ENCODE results near the gene FAM98C.

Gene FAM98C

DNA sequence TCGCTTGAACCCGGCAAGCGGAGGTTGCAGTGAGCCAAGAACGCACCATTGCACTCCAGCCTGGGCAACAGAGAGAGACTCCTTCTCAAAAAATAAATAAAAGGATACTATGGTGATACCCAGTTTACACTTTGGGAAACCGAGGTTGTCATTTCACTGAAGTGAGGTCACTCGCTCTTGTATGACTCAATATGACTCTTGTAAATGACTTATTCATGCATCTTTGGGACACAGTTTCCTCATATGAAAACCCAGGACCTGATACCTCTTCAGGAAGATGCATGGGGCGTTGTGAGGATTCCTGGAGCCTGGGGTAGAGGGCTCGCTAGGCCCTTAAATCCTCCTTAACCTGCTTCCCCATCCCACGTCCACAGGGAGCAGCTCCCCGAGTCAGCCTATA lies 24.0 kb upstream of the FAM98C start:
- no peak for DNase-seq

GRCh38 chr19:38381138-38381537 lies 21.8 kb upstream of the FAM98C start:
- DNase-seq, result no peak

GRCh38 chr19:38383184-38383583 lies 19.7 kb upstream of the FAM98C start:
- no peak for DNase-seq

DNA sequence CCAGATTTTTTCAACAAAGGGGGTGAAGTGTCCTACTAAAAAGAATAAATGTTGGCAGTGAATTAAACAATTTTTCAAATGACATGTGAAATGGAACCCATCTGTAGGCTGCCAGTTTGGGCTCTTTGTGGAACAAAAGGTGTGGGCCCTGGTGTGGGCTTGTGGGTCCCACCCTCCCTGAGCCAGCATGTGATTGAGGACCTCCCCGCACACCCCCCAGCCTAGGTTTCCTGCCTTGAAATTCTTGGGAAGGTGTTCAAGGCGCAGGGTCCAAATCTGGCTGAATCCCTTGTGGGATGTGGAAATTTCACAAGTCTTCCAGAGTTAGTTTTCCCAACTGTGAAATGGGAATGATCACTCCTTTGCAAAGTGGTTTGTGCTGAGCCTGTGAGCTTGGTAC lies 19.1 kb upstream of the FAM98C start:
- no peak for DNase-seq

DNA sequence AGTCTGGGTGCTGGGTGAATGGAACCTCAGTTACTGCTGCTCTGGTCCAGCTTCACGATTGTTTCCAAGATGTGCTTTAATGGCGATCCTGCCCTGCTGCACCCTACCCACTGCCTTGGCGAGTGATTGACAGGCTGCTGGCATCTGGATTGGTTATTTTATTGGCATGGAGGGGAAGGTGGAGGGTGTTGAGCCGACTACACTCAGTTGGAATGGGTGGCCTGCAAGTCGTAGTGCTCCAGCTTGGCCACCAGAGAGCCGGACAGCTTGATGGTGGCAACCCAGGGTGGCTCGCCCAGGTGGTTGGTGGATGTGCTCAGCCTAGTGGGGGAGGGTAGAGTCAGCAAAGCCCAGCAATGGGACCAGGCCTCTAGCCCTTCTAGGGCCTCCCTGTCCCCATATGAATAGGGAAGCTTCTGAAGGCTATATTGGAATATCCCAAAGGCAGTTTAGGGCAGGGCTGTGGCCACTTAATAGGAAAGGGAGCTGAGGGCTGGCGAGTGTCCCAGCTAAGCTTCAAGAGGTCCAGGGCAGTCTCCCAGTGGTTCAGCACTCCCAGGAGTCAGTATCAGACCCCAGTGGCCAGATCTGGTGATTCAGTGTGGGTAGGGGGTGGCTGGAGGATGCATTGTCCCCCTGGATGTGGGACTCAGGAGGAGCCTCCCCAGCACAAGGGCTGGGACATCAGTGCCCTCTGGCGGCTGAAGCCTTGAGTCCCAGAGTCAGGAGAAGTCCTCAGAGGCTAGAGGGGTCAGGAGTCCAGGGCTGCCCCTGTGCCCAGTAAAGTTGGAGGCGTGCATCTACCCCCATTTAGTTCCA lies 18.5 kb upstream of the FAM98C start:
- no peak for DNase-seq

DNA sequence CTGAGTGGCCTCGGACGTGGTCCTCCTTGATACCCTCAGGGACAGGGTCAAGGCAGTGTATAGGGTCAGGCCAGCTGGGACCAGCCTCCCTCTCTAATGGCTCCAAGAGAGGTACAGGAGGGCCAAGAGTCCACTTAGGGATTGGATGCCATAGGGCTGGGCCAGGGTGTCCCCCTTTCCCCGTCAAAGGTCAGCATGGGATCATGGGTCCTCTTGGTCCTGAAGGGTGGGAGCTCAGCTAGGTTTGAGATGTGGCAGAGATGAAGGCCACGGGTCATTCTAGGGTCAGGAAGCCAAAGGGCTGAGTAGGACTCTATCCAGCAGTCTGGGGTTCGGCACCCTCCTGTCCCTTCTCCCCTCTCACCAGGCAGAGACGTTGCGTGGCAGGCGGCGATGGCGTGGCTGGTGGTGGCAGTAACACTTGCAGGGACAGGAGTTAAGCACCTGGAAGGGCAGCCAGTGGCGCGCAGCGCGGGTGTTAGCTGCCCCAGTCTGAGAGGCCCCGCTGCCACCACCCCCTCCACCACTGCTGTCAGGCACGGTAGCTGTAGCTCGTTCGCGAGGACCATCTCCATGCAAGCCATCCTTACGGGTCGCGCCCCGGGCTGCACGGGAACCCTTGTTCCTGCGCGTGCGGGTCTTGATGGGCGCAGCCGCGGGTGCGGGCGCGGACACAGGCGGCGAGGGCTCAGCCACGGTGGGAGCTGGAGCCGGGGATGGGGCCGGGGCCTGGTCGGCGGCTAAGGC lies 17.7 kb upstream of the FAM98C start:
- DNase-seq, result no peak

DNA sequence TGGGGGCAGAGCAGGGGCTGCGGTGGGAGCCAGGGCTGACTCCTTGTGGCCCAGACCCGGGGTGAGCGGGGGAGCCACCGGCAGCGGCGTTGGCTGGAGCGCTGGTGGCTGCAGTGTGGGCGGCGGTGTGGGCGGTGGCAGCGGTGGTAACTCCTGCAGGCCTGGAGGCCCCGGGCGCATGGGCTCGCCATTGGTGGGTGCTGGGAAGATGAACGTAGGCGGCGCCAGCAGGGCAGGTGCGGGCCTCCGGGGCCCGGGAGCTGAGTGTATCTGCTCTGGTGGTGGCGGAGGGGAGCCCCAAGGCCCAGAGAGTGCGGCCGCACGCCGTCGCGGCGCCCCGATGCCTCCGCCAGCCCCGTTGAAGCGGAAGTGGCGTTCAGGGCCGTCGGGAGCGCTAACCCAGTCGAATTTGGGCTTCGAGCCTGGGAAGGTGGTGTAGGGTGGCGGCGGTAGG lies 17.1 kb upstream of the FAM98C start:
- DNase-seq, result no peak

DNA sequence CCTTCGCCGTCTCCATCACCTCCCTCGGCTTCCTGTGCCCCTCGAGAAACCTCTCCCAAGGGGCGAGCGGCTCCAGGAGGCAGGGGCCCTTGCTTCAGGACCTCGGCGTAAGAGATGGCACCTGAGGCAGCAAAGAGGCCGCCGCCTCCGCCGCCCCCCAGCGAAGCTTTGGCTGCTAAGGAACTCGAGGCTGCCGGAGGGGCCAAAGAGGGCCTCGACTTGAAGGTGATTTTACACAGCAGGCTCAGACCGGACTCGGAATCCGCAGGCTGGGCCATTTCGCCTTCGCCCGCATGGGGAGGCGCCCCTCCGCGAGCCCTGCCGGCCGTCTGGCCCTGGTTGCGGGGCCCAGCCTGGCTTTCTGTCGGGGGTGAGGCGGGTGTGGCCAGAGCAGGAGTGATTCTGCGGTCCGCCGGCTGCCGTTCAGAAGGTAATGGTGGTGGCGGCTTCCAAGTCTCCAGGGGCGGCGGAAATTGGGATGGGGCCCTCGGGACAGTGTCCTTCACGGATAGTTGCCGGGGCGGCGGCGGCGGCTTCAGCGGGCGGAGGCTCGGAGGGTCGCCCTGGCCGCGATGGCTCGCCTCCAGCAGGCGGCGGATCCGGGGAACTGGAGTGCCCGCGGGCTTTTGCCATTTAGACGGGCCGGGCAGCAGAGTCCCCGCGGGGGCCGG lies 16.5 kb upstream of the FAM98C start:
- no peak for DNase-seq

- no peak for DNase-seq
Observed at GRCh38 chr19:38386971-38387549, 15.8 kb upstream of the FAM98C start.

GRCh38 chr19:38387550-38388348 lies 15.1 kb upstream of the FAM98C start, which contains the start of gene GGN:
TSS of gene GGN (minus strand) at chr19:38388034. CDS start at chr19:38387261, 773 bp downstream.
- peak; percentile 75 for DNase-seq

DNA sequence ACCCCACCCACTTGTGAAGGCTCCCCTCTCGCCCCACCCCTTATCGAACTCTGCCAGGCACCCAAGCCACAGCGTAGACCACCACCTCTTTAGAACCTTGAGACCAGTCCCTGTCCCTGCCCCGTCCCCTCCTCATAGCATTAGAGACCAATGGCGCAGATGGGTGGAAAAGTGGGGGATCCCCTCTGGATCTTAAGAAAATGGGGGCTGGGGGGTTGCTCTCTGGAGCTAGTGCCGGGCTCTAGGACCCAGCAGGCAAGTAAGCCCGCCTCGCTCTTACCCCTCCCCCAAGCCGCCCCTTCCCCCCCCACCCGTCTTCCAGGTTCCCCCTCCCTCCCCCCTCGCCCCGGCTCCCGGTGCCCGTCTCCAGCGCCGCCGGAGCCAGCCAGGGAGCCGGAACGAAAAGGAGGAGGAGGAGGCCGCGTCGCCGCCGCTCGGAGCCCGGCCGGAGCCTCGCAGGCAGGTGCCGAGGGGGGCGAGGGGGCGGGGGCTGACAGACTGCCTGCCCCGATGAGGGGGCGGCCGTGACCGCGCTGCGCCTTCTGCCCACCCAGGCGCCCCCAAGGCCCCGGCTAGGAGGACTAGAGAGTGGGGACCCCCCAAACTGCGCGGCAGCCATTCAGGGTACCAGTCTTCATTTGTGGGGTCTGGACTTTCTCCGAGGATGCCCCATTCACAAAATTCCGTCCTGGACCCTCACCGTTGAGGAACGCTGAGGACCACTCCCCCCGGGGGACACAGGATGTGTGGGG lies 14.4 kb upstream of the FAM98C start, which contains the start of gene SPRED3:
TSS of gene SPRED3 (plus strand) at position 349 of the 752 bp plus-strand sequence. CDS start 1,606 bp downstream, outside the sequence.
- no peak for DNase-seq

- no peak for DNase-seq
Observed at GRCh38 chr19:38389101-38389925, 13.6 kb upstream of the FAM98C start.

DNA sequence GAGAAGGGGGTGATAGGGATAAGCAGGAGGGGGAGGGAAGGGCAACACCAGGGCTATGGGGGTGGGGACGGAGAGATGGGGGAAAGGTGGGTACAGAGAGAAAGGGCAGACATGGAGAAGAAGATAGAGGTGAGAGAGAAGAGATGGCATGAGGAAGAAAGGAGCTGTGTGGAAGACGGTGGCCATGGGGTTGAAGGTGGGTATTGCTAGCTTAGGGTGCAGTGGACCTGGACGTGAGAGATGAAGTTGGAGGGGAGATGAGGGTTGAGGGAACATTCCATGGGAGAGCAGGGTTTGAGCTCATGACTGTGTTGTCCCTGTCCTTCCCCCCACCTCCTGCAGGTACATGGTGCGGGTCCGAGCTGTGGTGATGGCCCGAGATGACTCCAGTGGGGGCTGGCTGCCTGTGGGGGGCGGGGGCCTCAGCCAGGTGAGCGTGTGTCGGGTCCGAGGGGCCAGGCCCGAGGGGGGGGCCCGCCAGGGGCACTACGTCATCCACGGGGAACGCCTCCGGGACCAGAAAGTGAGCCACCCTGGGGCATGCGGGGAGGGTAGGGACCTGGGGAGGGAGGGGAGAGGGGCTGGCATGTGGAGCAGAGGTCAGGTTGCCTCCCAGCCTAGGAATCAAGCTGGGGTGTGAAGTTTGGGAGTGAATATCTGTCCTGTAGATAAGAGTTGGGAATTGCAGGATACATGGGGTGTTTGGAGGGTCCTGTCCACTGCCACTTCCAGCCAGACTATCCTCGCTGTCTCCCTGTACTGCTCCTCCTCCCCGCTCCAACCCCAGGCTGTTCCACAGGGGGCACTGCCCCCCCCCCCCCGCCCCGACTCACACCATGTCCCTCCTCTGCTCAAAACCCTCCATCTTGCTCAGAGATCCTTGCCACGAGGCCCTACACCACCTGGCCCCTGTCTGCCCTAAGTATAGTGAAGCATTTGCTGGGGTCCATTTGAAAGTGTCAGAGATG lies 12.7 kb upstream of the FAM98C start:
- no peak for DNase-seq

- no peak for DNase-seq
Observed at GRCh38 chr19:38391911-38392464, 10.9 kb upstream of the FAM98C start.

DNA sequence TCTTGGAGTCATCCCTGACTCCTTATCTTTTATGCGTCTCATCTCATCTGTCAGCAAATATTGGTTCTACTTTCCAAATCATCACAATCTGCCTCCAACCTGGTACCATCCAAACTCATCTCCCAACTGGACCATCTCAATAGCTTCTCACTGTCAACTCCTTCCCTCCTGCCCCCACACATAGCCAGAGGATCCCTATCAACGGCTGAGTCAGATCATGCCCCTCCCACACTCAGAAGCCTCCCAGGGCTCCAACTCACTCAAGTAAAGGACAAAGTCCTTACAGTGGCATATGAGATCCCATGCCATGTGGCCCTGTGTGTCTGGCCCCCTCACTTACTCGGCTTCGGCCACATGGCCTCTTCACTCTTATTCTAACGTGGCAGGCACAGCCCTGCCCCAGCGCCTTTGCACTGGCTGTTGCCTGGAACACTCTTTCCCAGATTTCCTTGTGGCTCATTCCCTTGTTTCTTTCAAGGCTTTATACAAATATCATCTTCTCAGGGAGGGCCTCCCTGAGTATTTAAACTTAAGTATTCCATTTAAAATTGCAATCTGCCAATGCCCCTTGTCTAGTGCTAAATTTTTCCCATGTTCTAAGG lies 10.1 kb upstream of the FAM98C start:
- DNase-seq, result no peak

GRCh38 chr19:38394488-38394887 lies 8.4 kb upstream of the FAM98C start:
- DNase-seq, result no peak

DNA sequence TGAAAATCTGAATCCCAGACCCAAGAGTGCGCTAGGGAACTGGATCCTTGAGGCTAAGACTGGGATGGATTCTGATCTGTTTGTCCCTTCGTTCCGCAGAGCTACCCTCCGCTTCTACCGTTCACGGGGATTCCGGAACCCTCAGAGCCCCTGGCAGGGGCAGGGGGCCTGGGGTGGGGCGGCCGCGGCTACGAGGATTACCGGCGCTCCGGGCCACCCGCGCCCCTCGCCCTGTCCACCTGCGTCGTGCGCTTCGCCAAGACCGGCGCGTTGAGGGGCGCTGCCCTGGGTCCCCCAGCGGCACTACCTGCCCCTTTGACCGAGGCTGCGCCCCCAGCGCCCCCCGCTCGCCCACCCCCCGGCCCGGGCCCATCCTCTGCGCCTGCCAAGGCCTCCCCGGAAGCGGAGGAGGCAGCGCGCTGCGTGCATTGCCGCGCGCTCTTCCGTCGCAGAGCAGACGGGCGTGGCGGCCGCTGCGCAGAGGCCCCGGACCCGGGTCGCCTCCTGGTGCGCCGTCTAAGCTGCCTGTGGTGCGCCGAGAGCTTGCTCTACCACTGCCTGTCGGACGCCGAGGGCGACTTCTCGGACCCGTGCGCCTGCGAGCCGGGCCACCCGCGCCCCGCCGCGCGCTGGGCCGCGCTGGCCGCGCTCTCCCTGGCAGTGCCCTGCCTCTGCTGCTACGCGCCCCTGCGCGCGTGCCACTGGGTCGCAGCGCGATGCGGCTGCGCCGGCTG lies 7.3 kb upstream of the FAM98C start:
- no peak for DNase-seq

- no peak for DNase-seq
Observed at GRCh38 chr19:38399081-38399480, 3.8 kb upstream of the FAM98C start.
